KG1 (cell line): ENCODE data around the gene CDKAL1.

Source experiments
- DNase-seq: peaks from one replicate; lab custom pipeline; 2025; lab: John Stamatoyannopoulos, UW

CDKAL1 gene

GRCh38 chr6:20877008-20877937 lies 343.0 kb downstream of the CDKAL1 start:
- DNase-seq: no peak

DNA sequence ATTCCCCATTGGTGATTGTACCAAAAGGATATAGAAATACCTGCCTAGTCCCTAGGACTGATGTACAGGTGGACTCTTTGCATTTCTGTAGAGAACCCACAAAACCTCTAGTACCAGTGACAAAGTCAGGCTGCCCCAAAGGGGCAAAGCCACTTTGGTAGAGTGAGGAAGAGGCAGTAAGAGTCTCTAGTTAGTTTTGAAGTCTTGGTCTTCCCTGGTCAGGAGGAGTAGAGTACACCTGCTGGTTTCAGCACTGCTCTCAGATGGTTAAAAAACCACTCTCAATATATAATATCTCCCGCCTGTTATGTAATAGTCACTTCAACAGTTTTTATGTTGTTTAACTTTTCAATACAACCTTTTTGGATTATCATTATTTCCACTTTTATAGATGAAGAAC lies 344.9 kb downstream of the CDKAL1 start:
- DNase-seq: no peak

- no peak for DNase-seq
These were observed 345.3 kb downstream of the CDKAL1 start for GRCh38 chr6:20879526-20879925.

GRCh38 chr6:20881365-20881764 lies 347.1 kb downstream of the CDKAL1 start:
- DNase-seq: no peak

GRCh38 chr6:20882014-20882413 lies 347.8 kb downstream of the CDKAL1 start:
- DNase-seq: no peak

DNA sequence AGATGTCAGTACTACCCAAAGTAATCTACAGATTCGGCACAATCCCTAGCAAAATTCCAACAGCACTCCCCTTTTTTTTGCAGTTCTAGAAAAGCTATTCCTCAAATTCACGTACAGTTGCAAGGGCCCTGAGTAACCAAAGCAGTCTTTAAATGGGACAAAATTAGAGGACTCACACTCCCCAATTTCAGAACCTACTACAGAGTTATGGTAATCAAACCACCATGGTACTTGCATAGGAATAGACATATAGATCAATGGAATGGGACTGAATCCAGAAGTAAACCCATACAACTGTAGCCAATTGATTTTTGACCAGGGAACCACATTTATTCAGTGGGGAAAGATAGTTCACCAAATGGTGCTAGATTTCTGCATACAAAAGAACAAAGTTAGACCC lies 350.8 kb downstream of the CDKAL1 start:
- no peak for DNase-seq

DNA sequence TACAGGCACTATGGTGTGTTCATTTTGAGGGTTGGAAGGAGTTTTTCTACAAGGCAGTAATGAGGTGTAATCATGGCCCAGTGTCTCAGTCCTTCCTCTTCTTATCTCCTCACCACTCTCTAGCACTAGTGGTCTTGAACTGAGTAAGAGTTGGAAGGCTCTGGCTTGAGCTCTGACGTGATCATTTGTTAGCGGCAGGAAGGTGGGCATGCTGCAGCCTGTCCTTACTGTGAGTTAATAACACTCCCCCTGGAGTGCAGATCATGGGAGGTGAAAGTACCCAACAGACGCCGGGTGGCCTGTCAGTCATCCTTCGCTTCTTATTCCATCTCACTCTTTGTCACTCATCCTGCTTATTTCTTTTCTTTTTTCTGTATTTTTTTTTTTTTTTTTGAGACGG lies 356.9 kb downstream of the CDKAL1 start:
- DNase-seq: no peak

DNA sequence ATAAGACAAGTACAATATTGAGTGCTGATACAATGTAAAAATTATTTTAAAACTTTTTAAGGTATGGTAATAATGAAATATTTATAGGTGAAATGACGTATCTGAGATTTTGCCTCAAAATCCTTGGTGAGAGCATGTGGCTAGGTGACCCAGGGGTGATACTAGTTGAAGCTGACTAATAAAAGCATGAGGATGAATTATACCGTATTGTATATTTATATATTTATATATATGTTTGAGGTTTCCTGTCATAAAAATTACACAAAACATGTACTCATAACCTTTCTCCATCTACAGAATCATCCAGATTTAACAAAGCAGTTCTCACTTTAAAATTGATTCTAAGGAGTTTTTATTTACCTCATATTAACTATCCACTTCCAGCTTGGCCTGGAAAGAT lies 358.1 kb downstream of the CDKAL1 start:
- DNase-seq: no peak

DNA sequence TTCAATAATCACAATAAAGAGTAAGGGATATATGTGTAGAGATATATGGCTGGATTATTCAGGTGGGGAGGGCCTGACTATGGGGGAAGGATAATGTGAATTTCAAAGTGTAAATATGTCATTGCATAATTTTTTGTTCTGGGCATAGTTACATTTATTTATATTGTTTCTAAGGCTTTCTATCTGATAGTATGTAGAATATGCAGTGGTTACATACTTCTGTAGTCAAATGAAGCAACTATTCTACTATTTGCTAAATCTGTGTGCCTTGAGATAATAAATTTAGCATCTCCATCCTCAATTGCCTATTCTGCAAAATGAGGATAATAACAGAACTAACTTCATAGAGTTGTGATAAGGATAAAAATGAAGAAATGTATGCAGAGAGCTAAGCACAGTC lies 359.2 kb downstream of the CDKAL1 start:
- no peak for DNase-seq

DNA sequence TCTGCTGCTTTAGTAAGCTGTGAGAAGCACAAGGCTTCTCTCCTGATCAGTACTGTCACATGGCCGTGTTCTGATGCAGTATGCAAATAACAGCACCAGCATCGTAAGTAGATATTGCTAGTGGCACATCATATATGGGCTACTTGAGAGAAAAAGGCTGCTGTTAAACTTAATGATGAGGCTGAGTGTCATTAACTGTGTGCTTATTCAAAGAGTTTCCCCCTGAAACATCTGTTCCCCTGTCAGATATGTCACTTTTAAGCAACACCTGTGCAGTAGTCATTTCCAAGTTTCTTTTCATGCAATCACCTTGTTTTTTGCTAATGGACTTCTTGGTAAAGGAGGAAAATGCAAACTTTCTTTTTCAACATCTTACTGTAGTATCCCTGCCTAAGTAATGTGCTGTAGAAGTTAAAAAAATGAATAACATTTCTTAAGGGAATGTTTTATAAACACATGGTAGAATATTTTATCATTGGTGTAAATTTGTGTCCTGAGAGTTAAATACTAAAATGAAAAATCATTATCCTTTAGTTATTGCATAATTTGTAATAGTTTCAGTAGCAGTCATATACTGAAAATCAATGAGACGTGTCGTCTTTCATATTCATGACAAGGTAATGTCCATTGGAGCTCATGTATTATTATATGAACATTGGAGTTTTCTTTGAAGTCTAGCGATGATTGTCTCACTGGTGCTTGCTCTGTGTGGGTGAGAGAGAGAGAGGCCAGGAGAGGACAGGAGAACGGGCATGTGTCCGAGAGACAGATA lies 366.3 kb downstream of the CDKAL1 start:
- no peak for DNase-seq

- no peak for DNase-seq
These were observed 371.1 kb downstream of the CDKAL1 start for GRCh38 chr6:20905377-20905776.

GRCh38 chr6:20906945-20907344 lies 372.7 kb downstream of the CDKAL1 start:
- DNase-seq: no peak

- no peak for DNase-seq
These were observed 373.3 kb downstream of the CDKAL1 start for GRCh38 chr6:20907486-20908071.

DNA sequence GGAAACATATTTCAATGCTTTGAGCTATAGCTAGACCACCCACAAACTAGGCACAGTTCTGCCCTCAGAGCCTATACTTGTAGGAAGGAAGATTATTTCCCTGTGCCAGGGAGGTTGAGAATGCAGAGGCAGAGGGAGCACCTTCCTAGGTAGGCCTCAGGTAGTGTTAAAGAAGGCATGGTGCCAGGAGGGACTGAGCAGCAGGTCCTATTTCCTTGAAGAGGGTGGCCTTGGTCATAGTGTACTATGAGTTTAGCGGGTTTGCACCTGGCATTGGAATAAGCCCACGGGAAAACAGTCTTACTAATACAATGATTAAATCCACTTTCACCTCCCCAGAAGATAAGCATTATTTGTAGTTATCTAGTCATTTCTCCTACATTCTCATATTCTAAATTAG lies 375.4 kb downstream of the CDKAL1 start:
- DNase-seq: no peak

GRCh38 chr6:20911712-20912111 lies 377.5 kb downstream of the CDKAL1 start:
- no peak for DNase-seq

DNA sequence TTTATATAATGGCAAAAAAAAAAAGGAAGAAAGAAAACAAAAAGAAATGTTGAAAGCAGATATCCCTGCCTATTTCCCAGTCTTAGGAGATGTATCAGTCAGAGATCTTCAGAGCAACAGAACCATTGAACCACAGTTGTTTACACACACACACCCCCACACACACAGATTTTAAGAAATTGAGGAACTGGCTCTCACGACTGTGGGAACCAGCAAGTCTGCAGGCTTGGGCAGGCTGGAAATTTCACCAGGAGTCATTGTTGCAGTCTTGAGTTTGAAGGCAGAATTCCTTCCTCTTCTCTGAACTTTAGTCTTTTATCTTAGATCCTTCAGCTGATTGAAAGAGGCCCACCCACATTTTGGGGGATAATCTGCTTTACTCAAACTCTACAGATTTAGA lies 380.9 kb downstream of the CDKAL1 start:
- no peak for DNase-seq

- no peak for DNase-seq
These were observed 381.4 kb downstream of the CDKAL1 start for GRCh38 chr6:20915626-20916025.

DNA sequence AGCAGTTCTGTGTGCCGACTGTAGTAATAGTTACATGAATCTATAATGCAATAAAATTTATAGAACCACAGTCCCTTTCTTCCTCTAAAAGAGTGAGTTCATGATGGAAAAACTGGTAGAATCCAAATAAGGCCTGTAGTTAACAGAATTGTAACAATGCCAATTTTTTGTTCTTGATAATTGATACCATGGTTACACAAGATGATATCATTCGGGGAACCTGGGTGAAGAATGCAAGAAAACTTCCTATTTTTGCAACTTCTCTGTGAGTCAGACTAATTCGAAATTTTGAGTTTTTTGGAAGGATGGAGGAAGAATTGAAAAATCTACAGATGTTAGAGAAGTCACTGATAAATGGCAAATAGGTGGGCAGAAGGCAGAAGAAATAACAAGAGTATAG lies 381.8 kb downstream of the CDKAL1 start:
- DNase-seq: no peak

GRCh38 chr6:20918868-20919267 lies 384.6 kb downstream of the CDKAL1 start:
- no peak for DNase-seq

GRCh38 chr6:20919677-20920385 lies 385.6 kb downstream of the CDKAL1 start:
- DNase-seq: no peak

GRCh38 chr6:20921578-20921977 lies 387.3 kb downstream of the CDKAL1 start:
- no peak for DNase-seq

GRCh38 chr6:20922743-20923142 lies 388.5 kb downstream of the CDKAL1 start:
- DNase-seq: no peak
